Measurements from ENCODE around the gene TRPM2.

The TRPM2 gene

DNA sequence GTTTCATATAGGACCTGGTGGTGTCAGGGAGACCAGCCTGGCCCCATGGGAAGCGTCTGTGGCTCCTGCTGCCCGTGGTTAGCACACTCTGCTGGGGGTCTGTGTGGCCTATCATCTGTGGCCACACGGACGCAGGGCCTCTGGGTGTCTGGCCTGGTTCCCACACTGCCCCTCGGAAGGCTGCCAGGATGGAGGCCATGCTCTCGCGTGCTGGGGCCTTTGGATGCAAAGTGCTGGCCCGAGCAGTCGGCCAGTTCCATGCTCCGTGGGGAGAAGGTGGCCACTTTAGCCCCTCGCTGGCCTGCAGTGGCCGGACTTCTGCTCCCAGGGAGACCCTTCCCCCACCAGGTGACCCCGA, 81.1 kb downstream of the TRPM2 start:
- DNase-seq = no peak

DNA sequence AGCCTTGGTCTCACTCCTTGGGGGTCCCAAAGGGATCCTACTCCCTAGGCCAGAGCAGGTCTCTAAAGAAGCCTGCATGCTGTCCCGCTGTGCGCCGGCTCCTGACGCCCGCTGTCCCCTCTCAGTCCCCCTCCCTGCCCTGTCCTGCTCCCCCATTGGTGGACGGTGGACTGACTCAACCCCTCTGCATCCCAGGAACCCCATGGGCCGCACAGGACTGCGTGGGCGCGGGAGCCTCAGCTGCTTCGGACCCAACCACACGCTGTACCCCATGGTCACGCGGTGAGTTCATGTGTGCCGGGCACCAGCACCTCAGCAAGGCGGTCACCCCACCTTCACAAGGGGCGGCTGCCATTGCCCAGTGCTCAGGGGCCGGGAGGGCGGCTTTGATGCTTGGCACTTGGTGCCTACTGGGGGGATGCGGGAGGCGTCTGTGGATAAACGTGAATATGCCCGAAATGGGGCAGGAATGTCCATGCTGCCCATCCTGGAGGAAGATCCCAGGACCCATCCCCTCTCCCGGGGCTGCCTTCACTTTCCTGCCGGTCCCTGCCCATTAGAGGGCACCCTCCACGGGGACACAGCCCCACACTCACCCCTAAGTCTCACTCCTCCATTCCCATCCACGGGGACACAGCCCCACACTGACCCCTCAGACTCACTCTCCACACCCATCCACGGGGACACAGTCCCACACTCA, 81.7 kb downstream of the TRPM2 start:
- DNase-seq = no peak

DNA sequence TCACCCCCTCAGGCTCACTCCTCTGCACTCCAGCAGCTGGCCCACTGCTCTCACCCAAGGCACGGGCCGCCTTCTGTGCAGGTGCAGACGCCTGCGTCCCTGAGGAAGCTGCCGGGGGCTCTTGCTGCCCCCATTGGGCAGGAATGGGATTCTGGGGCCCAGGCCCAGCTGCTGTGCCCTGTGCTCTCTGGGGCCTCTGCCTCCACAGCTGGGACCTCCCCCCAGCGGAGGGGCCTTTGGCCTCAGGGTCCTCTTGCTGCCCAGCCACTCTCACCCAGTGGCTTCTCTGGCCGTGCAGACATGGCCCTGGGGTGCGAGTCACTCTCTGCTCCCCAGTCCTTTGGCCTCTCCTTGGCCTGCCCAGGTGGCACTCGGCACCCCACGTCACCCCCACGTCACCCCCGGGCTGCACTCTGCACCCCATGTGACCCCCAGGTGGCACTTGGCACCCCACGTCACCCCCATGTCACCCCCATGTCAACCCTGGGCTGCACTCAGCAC, 82.7 kb downstream of the TRPM2 start:
- no peak for DNase-seq

DNA sequence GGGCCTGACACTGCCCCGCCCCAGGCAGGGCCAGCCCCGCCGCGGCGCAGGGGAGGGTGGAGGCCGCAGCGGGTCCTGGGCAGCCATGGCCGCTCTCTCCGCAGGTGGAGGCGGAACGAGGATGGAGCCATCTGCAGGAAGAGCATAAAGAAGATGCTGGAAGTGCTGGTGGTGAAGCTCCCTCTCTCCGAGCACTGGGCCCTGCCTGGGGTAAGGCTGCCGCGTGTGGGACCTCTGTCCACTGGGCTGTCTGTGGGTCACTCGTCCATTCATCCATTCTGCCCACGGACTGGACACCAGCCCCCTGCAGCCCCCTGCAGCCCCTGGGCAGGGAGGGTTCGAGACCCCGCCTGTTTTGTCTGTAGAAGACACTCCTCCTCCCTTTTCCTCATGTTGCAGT, 83.5 kb downstream of the TRPM2 start:
- no peak for DNase-seq

DNA sequence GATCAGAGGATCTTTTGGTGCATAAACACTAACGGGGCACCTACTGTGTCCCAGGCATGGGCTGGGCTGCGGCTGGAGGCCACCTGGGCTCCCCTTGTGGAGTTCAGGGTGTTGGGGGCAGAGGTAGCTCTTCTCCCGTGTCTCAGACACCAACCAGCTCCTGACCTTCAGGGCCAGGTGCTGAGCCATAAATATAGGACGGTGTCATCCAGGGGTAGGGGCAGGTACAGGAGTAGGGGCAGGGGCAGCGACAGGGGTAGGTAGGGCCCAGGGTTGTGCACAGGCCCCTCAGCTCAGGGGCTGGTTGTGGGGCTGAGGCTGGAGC, 83.9 kb downstream of the TRPM2 start:
- no peak for DNase-seq

DNA sequence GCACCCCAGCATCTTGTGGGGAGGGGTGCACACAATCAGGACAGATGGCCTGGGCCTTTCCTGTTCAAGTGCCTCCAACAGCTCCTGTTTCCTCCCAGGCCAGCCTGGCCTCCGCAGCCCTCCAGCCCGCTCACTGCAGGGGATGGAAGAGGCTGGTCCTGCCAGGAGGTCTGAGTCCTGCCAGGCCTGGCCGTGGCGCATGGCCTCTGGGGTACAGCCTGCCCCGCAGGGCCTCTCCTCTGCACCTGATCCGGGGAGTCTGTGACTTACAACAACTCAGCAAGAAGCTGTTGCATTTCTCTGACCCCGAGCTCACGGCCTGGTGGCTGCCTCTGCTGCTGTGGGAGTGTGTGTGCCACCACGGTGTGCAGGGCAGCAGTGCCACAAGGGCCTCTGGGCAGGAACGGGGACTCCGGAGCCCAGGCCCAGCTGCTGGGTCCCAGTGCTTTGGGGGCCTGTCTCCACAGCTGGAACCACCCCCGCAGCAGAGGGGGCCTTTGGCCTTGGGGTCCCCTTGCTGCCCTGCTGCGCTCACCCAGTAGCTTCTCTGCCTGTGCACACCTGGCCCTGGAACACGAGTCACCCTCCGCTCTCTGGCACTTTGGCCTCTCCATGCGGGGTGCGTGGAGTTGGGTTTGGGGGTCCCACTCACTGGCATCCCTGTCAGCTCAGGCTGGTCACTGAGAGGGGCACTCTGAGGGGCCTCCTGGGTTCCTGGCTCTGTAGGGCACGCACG, 84.4 kb downstream of the TRPM2 start:
- no peak for DNase-seq

DNA sequence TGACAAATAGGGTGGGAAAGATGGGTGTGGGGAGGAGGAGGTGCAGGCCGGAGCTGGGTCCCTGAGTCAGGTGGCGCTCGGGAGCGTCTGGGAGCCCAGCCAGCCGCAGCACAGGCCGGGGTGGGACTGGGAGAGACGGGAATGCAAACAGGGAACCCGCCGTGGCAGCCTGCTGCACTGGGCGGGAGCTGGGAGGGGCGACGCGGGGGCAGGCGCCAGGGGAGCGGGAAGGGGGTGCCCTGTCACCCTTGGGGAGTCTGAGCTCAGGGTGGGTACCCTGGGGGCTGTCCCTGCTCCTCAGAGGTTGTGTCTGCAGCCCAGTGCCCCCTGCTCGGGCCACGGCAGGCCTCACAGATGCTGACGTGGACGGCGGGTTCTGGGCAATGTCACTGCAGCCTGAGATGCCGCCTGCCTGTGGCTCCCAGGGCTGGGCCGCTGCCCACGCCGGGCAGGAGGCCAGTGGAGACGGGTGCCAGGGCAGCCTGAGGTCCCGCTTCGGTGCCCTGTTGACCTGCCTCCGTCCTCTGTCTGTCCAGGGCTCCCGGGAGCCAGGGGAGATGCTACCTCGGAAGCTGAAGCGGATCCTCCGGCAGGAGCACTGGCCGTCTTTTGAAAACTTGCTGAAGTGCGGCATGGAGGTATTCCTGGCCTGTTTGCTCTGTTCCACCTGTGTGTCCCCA, 85.2 kb downstream of the TRPM2 start:
- DNase-seq = no peak

DNA sequence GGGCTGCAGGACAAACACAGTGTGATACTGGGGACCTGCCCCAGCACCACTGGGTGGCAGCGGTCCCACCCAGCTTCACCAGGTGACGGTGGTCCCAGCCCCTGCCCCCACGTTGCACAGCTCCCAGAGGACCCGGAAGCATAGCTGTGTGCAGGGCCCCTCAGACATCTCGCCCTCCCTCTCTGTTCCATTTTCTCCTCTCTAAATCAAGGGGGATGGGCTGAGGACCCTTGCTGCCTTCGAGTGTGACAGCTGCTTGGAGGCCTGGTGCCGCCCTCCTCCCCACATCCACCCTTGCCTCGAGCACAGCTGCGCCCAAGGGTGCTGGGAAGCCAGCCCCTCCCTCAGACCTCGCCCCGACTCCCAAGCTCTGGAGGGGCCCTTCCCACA, 85.8 kb downstream of the TRPM2 start:
- DNase-seq = no peak

DNA sequence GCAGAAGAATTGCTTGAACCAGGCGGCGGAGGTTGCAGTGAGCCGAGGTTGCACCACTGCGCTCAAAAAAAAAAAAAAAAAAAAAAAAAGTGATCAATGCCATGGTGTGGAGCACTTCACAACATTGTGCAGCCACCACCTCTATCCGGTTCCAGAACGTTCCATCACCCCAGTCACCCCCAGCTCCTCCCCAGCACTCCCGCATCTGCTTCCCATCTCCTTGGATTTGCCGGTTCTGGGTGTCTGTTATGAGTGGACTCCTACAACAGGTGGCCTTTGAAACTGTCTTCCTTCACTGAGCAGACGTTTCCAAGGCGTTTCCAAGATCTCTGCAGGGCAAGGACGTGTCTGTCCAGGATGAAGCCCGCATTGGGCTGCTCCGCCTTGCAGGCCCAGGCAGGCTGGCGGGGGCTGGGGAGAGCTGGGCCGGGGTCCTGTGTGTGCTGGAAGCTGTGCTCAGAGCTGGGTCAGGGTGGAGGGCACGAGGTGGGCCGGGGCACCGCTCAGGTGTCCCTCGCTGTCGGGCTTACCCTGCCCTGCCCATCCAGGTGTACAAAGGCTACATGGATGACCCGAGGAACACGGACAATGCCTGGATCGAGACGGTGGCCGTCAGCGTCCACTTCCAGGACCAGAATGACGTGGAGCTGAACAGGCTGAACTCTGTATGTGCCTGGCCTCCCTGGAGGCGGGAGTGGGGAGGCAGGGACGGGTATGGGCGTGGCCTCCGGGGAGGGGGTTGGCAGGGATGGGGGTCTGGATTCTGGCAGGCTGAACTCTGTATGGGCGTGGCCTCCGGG, 87.0 kb downstream of the TRPM2 start:
- DNase-seq = no peak

DNA sequence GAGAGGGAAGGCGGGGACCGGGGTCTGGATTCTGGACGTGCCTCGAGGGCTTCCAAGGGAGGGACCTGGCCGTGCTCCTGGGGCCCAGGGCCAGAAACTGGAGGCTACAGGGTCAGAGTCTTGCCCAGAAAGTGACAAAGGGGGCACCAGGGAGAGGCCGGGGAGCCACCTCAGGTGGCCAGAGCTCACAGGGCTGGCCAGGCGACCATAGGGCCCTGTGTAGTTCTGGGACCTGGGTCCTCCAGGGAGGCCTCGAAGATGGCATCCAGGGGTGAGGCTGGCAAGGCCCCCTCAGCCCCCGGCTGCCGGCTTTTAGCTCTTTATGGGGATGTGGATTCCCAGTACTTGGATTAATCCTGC, 87.6 kb downstream of the TRPM2 start:
- no peak for DNase-seq

DNA sequence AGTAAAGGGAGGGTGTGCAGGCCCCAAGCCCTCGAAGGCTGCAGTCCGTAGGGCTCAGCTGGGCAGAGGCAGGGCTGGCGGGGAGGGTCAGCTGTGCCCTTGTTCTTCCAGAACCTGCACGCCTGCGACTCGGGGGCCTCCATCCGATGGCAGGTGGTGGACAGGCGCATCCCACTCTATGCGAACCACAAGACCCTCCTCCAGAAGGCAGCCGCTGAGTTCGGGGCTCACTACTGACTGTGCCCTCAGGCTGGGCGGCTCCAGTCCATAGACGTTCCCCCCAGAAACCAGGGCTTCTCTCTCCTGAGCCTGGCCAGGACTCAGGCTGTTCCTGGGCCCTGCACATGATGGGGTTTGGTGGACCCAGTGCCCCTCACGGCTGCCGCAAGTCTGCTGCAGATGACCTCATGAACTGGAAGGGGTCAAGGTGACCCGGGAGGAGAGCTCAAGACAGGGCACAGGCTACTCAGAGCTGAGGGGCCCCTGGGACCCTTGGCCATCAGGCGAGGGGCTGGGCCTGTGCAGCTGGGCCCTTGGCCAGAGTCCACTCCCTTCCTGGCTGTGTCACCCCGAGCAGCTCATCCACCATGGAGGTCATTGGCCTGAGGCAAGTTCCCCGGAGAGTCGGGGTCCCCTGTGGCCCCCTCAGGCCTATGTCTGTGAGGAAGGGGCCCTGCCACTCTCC, 88.3 kb downstream of the TRPM2 start:
- no peak for DNase-seq

DNA sequence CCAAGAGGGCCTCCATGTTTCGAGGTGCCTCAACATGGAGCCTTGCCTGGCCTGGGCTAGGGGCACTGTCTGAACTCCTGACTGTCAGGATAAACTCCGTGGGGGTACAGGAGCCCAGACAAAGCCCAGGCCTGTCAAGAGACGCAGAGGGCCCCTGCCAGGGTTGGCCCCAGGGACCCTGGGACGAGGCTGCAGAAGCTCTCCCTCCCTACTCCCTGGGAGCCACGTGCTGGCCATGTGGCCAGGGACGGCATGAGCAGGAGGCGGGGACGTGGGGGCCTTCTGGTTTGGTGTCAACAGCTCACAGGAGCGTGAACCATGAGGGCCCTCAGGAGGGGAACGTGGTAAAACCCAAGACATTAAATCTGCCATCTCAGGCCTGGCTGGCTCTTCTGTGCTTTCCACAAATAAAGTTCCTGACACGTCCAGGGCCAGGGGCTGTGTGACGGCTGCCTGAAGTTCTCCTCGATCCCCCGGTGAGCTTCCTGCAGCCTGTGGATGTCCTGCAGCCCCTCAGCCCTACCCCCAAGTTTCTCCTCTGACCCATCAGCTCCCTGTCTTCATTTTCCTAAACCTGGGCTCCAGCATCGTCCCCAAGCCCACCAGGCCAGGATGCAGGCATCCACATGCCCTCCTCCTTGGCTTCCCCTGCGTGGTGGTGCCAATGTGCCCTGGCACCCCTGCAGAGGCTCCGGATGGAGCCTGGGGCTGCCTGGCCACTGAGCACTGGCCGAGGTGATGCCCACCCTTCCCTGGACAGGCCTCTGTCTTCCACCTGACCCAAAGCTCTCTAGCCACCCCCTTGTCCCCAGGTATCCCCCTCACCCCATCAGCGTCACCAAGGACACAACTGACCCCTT, 89.1 kb downstream of the TRPM2 start:
- no peak for DNase-seq

DNA sequence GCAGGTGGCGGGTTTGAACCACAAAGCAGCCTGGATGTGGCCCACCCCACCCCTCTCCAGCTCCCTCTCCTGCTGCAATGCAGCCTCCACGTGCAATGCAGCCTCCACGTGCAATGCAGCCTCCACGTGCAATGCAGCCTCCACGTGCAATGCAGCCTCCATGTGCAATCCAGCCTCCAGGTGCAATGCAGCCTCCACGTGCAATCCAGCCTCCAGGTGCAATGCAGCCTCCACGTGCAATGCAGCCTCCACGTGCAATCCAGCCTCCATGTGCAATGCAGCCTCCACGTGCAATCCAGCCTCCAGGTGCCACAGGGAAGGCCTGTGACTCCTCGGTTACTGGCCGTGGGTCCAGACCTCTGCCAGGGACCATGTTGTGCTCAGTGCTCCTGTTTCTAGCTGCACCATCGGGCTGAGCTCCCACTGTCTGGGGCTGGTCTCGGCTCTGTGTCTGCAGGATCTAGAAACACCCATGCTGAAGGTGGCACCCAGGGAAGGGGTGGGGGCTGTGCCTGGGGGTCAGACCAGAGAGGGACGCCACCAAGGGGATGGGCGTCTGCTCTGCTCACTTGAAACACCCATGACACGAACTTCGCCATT, 90.0 kb downstream of the TRPM2 start:
- DNase-seq = no peak

DNA sequence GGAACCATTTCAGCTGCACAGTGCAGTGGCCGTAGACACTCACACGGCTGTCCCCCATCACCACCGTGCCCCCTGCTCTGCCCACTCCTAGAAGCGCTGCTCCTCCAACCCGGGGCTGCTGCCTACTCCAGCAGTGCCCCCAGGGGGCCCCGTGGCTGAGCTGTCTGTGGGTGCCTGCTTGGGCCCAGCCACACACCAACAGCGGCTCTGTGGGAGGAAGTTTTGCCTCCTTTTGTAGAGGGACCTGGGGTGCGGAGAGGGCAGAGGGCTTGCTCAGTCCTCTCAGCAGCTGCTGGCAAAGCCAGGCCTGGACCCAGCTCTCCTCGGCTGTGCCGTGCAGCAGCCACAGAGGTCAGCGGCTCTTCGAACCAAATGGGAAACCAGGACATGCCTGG, 90.5 kb downstream of the TRPM2 start:
- DNase-seq = no peak

DNA sequence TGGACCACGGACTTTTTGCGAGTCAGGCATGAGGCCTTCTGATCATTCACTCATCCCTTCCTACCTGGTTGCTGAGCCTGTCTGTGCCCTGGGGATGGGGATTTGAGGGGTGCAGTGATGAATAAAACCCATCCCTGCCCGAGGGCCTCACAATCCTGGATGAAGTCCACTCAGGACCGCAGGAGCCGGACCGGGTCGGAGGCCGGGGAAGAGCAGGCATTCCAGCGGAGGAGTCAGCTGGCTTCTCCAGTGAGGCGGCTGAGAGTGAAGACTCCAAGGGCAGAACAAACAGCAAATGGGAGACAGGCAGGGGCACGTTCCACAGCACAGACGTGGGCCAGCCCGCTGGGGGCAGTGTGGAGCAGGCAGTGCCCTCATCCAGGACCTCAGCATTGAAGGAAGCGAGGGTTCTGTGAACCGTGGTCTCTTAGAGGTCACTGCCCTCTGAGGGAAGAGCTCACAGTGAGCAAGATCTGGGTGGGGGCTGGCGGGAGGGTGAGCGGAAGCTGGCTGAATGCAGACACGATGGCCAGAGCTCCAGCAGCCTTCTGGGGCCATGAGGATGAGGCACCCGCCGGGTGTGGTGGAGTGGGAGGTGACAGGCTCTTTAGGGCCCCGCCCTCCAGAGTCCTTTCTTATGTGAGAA, 91.0 kb downstream of the TRPM2 start:
- DNase-seq = no peak

DNA sequence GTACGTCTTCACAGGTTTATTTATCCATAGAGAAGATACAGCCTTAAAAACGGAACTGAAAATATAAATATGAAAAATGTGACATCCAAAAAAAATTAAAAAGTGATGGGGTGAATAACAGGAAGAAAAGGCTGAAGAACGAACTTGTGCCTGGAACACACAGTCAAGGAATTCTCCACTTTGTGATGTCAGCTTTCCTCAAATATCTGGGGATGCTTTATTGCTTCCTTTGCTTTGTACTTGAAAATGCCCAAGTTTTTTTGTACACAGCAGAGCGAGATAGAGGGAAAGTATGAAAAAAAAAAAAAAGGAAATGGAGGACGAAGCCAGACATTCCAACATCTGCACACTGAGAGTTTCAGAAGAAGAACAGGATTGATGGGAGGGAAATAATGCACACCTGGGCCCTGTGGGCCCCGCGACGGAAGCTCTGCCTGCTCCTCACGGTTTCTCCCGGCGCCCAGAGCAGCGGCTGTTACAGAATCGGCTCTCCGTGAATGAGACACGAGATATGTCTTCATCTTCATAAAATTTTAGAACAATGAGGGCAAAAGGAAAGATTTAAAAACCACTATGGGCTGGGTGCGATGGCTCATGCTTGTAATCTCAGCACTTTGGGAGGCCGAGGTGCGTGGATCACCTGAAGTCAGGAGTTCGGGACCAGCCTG, 91.9 kb downstream of the TRPM2 start:
- no peak for DNase-seq

DNA sequence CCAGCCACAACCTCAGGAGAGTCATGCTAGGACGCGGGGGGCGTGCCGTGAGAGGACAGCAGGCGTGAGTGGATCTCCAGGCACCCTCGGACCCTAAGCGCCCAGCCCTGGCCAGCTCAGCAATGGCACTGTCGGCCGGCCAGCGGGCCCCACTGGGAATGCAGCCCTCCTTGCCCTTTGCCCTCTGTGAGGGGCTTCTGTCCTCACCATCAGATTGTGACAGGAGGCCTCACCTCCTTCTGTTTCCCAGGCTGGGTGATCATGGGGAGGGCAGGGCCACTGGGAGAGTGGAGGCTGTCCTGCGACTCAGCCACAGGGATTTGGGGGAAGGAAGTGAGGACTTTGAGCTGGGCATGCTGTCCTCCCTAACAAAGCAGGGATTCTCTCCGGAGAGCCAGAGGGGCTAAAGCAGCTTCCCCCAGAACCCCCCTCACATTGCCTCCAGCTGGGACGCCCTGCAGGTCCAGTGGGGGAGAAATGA, 95.3 kb downstream of the TRPM2 start:
- no peak for DNase-seq

DNA sequence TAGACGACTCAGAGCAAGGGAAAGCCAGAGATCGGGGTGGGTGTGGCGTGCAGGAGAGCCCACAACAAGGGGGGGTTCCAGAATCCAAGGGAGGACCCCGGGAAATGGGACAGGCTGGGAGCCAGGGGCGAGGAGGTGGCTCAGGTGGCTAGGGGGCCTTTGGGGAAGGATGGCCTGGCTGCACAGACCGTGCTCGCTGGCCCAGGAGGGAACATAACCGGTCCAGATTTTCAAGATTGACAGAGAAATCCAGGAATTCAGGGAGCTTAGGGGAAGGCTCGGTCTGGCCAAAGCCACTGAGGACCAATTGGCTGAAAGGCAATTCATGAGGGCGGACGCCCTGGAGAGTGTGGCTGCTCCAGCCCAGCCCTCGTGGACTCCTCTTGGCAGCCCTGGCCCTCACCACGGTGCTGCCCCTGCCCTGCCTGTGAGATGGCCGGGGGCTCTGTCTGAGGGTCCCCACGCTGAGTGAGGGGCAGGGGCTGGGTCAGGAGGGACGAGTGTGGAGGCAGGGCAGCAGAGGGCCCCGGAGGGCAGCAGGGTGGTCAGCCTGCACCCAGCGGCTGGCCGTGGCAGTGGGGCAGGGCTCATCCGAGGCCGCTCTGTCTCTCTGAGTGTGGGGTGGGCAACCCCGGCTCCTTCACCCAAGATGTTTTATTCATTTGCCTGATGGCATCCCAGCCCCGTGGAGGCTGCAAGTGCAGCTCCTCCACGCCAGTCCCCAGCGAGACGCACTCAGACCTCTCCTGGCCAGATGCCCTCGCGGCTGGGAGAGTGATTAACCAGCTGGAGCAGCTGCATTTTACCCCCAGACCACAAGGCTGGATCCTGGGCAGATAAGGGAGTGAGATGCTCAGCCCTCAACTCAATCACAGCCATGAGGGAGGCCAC, 96.3 kb downstream of the TRPM2 start:
- DNase-seq = no peak

DNA sequence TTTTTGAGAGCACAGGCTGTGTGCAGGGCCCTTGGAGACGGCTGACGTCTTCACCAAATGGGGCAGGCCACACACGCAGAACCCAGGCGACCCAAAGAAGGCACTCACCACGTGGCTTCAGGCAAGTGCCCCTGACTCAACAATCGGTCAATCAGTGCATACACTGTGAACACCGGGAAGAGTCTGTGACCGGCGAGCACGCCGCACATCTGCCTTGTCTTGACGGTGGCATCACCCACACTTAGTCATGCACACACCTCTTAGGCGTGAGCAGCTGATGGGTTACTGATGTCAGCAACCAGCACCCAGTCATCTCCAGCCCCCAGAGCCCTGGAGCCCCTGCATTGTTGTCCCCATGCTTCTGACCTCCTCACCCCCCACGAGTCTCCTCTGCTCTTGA, 97.0 kb downstream of the TRPM2 start:
- DNase-seq = no peak
